ENCODE results near the gene RGS12. TPM values are rescaled to one million over a fixed set of nuclear protein-coding genes. Genes with fewer than 3 reads are reported as not detected.

RGS12 gene
- total and polyA plus RNA-seq, 2 of the 8 experiments (the other 6 are each of a cell fraction or from before 2014, with no cell fraction given), result 6.0 to 16.4 TPM

DNA sequence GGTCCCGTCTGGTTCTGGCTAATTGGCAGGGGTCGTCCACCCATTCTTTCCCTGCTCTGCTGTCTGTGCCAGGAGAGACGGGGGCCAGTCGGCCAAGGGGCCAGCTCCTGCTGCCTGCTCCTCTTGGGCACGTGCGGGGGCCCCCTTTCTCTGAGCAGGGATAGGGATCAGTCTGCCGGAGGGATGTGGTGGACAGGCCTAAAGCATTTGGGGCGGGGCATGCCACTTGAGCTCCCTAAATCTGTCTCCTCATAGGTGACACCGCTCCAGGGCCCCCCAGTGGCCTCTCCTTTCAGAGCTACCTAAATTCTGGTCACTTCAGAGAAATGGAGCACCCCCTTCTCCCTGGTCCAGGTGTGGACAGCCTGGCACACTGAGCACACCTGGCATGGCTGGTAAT is 48.1 kb upstream of the RGS12 start (continued):
- TF ChIP-seq, protein P1, sequence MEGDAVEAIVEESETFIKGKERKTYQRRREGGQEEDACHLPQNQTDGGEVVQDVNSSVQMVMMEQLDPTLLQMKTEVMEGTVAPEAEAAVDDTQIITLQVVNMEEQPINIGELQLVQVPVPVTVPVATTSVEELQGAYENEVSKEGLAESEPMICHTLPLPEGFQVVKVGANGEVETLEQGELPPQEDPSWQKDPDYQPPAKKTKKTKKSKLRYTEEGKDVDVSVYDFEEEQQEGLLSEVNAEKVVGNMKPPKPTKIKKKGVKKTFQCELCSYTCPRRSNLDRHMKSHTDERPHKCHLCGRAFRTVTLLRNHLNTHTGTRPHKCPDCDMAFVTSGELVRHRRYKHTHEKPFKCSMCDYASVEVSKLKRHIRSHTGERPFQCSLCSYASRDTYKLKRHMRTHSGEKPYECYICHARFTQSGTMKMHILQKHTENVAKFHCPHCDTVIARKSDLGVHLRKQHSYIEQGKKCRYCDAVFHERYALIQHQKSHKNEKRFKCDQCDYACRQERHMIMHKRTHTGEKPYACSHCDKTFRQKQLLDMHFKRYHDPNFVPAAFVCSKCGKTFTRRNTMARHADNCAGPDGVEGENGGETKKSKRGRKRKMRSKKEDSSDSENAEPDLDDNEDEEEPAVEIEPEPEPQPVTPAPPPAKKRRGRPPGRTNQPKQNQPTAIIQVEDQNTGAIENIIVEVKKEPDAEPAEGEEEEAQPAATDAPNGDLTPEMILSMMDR (IDR thresholded peaks at IDR 0.05; ENCODE audit: control extremely low read depth in 1 of 3, insufficient read depth in 1 of 3, low read depth in 1 of 3, low read length in 3 of 3), result no peak
- no peak for TF ChIP-seq JUN (IDR thresholded peaks at IDR 0.05; ENCODE audit: low read depth, low read length)
- TF ChIP-seq TAF7 (optimal IDR thresholded peaks at IDR 0.05; ENCODE audit: borderline replicate concordance, low read depth, low read length), result no peak
- TF ChIP-seq TBP (IDR thresholded peaks at IDR 0.05; ENCODE audit: low read depth, low read length), result no peak
- no peak for TF ChIP-seq CEBPB (IDR thresholded peaks at IDR 0.05; ENCODE audit: low read depth, low read length)

Measured in H1 (cell line).